Measurements from ENCODE around the gene PYGB. TPM values are rescaled to one million over a fixed set of nuclear protein-coding genes. Genes with fewer than 3 reads are reported as not detected.

The PYGB gene
- total and polyA plus RNA-seq, 8 donors, result 17.4 to 37.2 (median 24.2) TPM

GRCh38 chr20:25246182-25246999, 1.5 kb upstream of the PYGB start:
- peaks cover 0 to 16% (median 6%) of the 10 kb centered on the region in 3 donors for H3K4me1 ChIP-seq
- TF ChIP-seq CTCF (IDR thresholded peaks at IDR 0.05), result no peak
- H3K27ac ChIP-seq, result peak overlapping the region in 3 of 4 donors; percentile 81 to 97 (median 86)
- ATAC-seq (no peak), DNase-seq (no peak), FAIRE-seq (no peak)
- no peaks in the 10 kb centered on the region for H3K9me3 ChIP-seq
- no peaks in the 10 kb centered on the region for H3K36me3 ChIP-seq
- H3K4me3 ChIP-seq, result peak overlapping the region in 2 of 4 donors; percentile 63 to 96
- WGBS, 2 donors, result 36% methylated on average over 9 of the region's 9 CpGs
- intact Hi-C loops (cut with DNase I), result loop anchor here in 2 of 3 donors (5.0 to 10.0 kb wide), 2 partner anchors 51 to 52 kb away; partner anchors contain the start of gene ENTPD6 (in 1 of the 2)
- H3K27me3 ChIP-seq, result no peaks in the 10 kb centered on the region

- H3K27ac ChIP-seq, result peak overlapping the region; percentile 64 to 97 (median 84)
- WGBS, 2 donors, result 6 to 7% methylated on average over 23 to 24 of the region's 24 CpGs
- peak overlapping the region; percentile 50 to 96 (median 70) for H3K4me3 ChIP-seq
- DNase-seq, result peak in 5 of 6 donors; percentile 64 to 79 (median 73)
- H3K4me1 ChIP-seq, result peaks cover 0 to 16% (median 6%) of the 10 kb centered on the region in 3 donors
- peak; percentile 67 to 84 (median 76) for ATAC-seq
- no peaks in the 10 kb centered on the region for H3K36me3 ChIP-seq
- H3K27me3 ChIP-seq, result no peaks in the 10 kb centered on the region
- peak in 2 of 4 donors; percentile 10 to 15 for TF ChIP-seq CTCF (IDR thresholded peaks at IDR 0.05)
- H3K9me3 ChIP-seq, result no peaks in the 10 kb centered on the region
- intact Hi-C loops (cut with DNase I), result loop anchor here in 2 of 3 donors (5.0 to 10.0 kb wide), 2 partner anchors 50 to 52 kb away; partner anchors contain the start of gene ENTPD6 (in 1 of the 2)
- FAIRE-seq, result no peak
Measured at GRCh38 chr20:25247000-25247517, 826 bp upstream of the PYGB start.

GRCh38 chr20:25247518-25247955, 348 bp upstream of the PYGB start:
- peak in 3 of 6 donors; percentile 53 to 91 (median 67) for DNase-seq
- peak overlapping the region; percentile 64 to 97 (median 84) for H3K27ac ChIP-seq

GRCh38 chr20:25248786-25249172, 894 bp downstream of the PYGB start:
- no peak for DNase-seq
- no peaks in the 10 kb centered on the region for H3K27me3 ChIP-seq
- no peak for ATAC-seq
- peak overlapping the region; percentile 64 to 97 (median 84) for H3K27ac ChIP-seq
- H3K36me3 ChIP-seq, result no peaks in the 10 kb centered on the region
- intact Hi-C loops (cut with DNase I), result loop anchor here in 2 of 3 donors (5.0 to 10.0 kb wide), 2 partner anchors 49 to 54 kb away; partner anchors contain the start of gene ENTPD6 (in 1 of the 2)
- H3K9me3 ChIP-seq, result no peaks in the 10 kb centered on the region
- FAIRE-seq, result no peak
- H3K4me1 ChIP-seq, result peaks cover 0 to 16% (median 6%) of the 10 kb centered on the region in 3 donors
- H3K4me3 ChIP-seq, result peak overlapping the region; percentile 60 to 96 (median 70)
- no peak for TF ChIP-seq CTCF (IDR thresholded peaks at IDR 0.05)
- 2 to 4% methylated on average over 6 of the region's 6 CpGs for WGBS, 2 donors

More at GRCh38 chr20:25247518-25247955, 348 bp upstream of the PYGB start:
- Histone ChIP-seq H3K4me3 (peak overlapping the region; percentile 50 to 96 (median 70)), H3K27me3 (no peaks in the 10 kb centered on the region), H3K4me1 (peaks cover 0 to 16% (median 6%) of the 10 kb centered on the region in 3 donors), H3K36me3 (no peaks in the 10 kb centered on the region), H3K9me3 (no peaks in the 10 kb centered on the region)
- TF ChIP-seq CTCF (IDR thresholded peaks at IDR 0.05), result no peak
- peak; percentile 71 to 83 (median 76) for ATAC-seq
- intact Hi-C loops (cut with DNase I), result loop anchor here in 2 of 3 donors (5.0 to 10.0 kb wide), 2 partner anchors 50 to 53 kb away; partner anchors contain the start of gene ENTPD6 (in 1 of the 2)
- no peak for FAIRE-seq
- 0% methylated on average over 28 to 37 of the region's 37 CpGs for WGBS, 2 donors

Data from pancreas (tissue), 10 donors.